OCI-LY1 (cell line): ENCODE results near the gene FOXC1.

Source experiments
- H2AFZ ChIP-seq: fragments of 200-600 bp; sonication (generic), shearing (Covaris generic); 2 replicates; pipeline ENCODE4 v1.6.0; 2014; ENCODE audit warnings: antibody characterized with exemption, mild to moderate bottlenecking, low read length
- H3F3A ChIP-seq: fragments of 200-600 bp; sonication (generic), shearing (Covaris generic); 2 replicates; pipeline ENCODE4 v1.6.0; 2014; ENCODE audit warnings: mild to moderate bottlenecking, antibody characterized with exemption, low read length, moderate library complexity; ENCODE audit not compliant: insufficient read depth
- H3K27ac ChIP-seq: fragments of 200-600 bp; sonication (generic); 2 replicates; pipeline ENCODE4 v1.5.1; 2014; ENCODE audit warnings: low read length, mixed run types, mild to moderate bottlenecking, low read depth; ENCODE audit not compliant: poor library complexity, severe bottlenecking
- H3K27me3 ChIP-seq: fragments of 200-600 bp; sonication (generic); 2 replicates; pipeline ENCODE4 v1.6.0; 2014; ENCODE audit warnings: antibody characterized with exemption, mild to moderate bottlenecking, low read length, moderate library complexity; ENCODE audit not compliant: insufficient read depth
- H3K36me3 ChIP-seq: fragments of 200-600 bp; sonication (generic); 2 replicates; pipeline ENCODE4 v1.6.1; 2014; ENCODE audit warnings: mild to moderate bottlenecking, antibody characterized with exemption, low read length, moderate library complexity, mixed read lengths; ENCODE audit not compliant: insufficient read depth
- H3K4me1 ChIP-seq: fragments of 200-600 bp; sonication (generic); 2 replicates; pipeline ENCODE4 v1.5.1; 2014; ENCODE audit warnings: mild to moderate bottlenecking, low read length, moderate library complexity; ENCODE audit not compliant: insufficient read depth, severe bottlenecking
- H3K4me2 ChIP-seq: fragments of 200-600 bp; sonication (generic), shearing (Covaris generic); 2 replicates; pipeline ENCODE4 v1.6.1; 2014; ENCODE audit warnings: low read length
- H3K4me3 ChIP-seq: fragments of 200-600 bp; sonication (generic); 2 replicates; pipeline ENCODE4 v1.5.1; 2014; ENCODE audit warnings: low read length, low read depth, mild to moderate bottlenecking, mixed read lengths; ENCODE audit not compliant: poor library complexity, severe bottlenecking
- H3K79me2 ChIP-seq: fragments of 200-600 bp; shearing (Covaris generic); 2 replicates; pipeline ENCODE4 v1.6.1; 2016; ENCODE audit warnings: mixed run types, low read length, mixed read lengths; ENCODE audit not compliant: insufficient read depth
- H3K9ac ChIP-seq: fragments of 200-600 bp; sonication (generic), shearing (Covaris generic); 2 replicates; pipeline ENCODE4 v1.6.1; 2014; ENCODE audit warnings: mild to moderate bottlenecking, low read length, mixed read lengths
- H3K9me2 ChIP-seq: fragments of 200-600 bp; sonication (generic), shearing (Covaris generic); 2 replicates; pipeline ENCODE4 v1.6.1; 2014; ENCODE audit warnings: low read depth, mild to moderate bottlenecking, low read length, mixed read lengths
- H3K9me3 ChIP-seq: fragments of 200-600 bp; shearing (Covaris generic); 2 replicates; pipeline ENCODE4 v1.6.1; 2014; ENCODE audit warnings: low read length, mixed read lengths
- H4K20me1 ChIP-seq: fragments of 200-600 bp; sonication (generic), shearing (Covaris generic); 2 replicates; pipeline ENCODE4 v1.6.0; 2016; ENCODE audit warnings: mild to moderate bottlenecking, low read length; ENCODE audit not compliant: insufficient read depth
- CTCF ChIP-seq: fragments of 200-600 bp; sonication (generic), shearing (Covaris generic); IDR thresholded peaks from 2 replicates; pipeline ENCODE4 v1.5.1; 2017; ENCODE audit warnings: mild to moderate bottlenecking, antibody characterized with exemption, low read length, moderate library complexity, mixed read lengths
- EZH2 ChIP-seq: fragments of 200-600 bp; sonication (generic), shearing (Covaris generic); IDR thresholded peaks from 2 replicates; pipeline ENCODE4 v1.8.0; 2017; ENCODE audit warnings: borderline replicate concordance, mixed run types, mild to moderate bottlenecking, antibody characterized with exemption, low read length, moderate library complexity, mixed read lengths

FOXC1 gene

DNA sequence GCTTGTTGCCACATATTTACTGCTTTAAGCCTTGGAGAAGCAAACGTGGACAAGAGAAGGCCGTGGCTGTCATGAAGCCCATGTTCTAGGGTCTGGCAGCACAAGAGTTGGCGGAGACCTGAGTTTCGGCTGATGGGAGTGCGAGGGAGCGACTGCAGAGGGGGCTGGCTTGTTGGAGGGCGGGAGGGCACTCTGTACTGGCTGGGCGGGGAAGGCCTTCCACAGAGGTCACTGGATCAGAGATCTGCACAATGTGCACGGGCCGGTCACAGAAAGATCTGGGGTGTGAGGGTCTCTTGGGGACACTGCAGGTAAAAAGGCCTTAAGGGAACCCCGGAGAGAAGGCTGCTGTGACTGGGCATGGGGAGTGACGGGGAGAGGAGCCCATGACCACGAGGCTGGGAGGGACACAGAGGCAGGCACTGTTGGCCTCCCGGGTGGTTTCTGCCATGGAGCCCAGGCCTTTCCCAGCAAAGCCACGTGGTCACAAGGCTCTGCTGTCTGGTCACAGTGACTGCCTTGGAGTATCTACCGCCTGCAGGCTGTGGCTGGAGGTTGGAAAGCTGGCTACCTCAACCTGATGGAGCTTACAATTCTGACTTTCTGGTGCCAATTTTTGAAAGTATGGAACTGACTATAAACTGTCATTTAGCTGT lies 23.8 kb downstream of the FOXC1 start:
- Histone ChIP-seq H3K4me1 (peaks cover 18% of the 10 kb centered on the region), H3F3A (no peaks in the 10 kb centered on the region), H3K79me2 (no peaks in the 10 kb centered on the region), H3K27ac (no peak overlapping the region), H4K20me1 (no peaks in the 10 kb centered on the region), H3K9ac (no peak overlapping the region), H3K9me3 (no peaks in the 10 kb centered on the region), H3K9me2 (no peaks in the 10 kb centered on the region), H3K4me3 (no peak overlapping the region), H3K36me3 (peaks cover 13% of the 10 kb centered on the region; the same call in 1 of the 2 replicates), H2AFZ (no peak overlapping the region), H3K27me3 (no peaks in the 10 kb centered on the region), H3K4me2 (no peak overlapping the region)
- TF ChIP-seq CTCF (no peak), EZH2 (no peak)

DNA sequence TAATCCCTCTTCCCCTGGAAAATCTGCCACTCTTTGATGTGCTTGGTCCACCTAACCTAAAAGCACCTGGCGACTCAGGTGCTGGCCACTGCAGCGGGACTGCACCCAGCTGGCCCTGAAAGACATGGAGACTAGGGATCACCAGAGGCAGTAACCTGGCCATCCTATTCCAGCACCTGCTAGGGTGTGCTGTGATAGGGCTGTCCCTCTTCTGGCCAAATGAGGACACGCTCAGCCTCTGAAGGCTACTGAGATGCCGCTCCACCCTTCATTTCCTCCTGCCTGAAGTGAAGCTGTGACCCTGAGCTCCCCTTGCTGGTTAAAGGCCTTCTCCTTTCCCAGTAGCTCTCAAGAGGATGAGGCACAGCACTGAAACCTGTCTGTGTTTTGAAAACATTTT lies 24.4 kb downstream of the FOXC1 start:
- Histone ChIP-seq H3K4me3 (no peak overlapping the region), H3K27ac (no peak overlapping the region), H3K36me3 (peaks cover 13% of the 10 kb centered on the region; the same call in 1 of the 2 replicates), H3K9me3 (no peaks in the 10 kb centered on the region), H3K79me2 (no peaks in the 10 kb centered on the region), H3K9ac (no peak overlapping the region), H3K4me1 (peaks cover 18% of the 10 kb centered on the region), H4K20me1 (no peaks in the 10 kb centered on the region), H2AFZ (no peak overlapping the region), H3K4me2 (no peak overlapping the region), H3K9me2 (no peaks in the 10 kb centered on the region), H3K27me3 (no peaks in the 10 kb centered on the region), H3F3A (no peaks in the 10 kb centered on the region)
- TF ChIP-seq CTCF: no peak
- TF ChIP-seq EZH2: no peak

- no peaks in the 10 kb centered on the region for H3K79me2 ChIP-seq
- no peaks in the 10 kb centered on the region for H3K27me3 ChIP-seq
- no peaks in the 10 kb centered on the region for H3K9me3 ChIP-seq
- no peak for TF ChIP-seq EZH2
- no peak for TF ChIP-seq CTCF
- no peak overlapping the region for H3K9ac ChIP-seq
- H3K9me2 ChIP-seq: no peaks in the 10 kb centered on the region
- peaks cover 18% of the 10 kb centered on the region for H3K4me1 ChIP-seq
- no peak overlapping the region for H2AFZ ChIP-seq
- no peaks in the 10 kb centered on the region for H3F3A ChIP-seq
- H3K4me2 ChIP-seq: no peak overlapping the region
- H4K20me1 ChIP-seq: no peaks in the 10 kb centered on the region
- no peak overlapping the region for H3K27ac ChIP-seq
- peaks cover 6% of the 10 kb centered on the region; the same call in 1 of the 2 replicates for H3K36me3 ChIP-seq
- no peak overlapping the region for H3K4me3 ChIP-seq
These were observed 25.7 kb downstream of the FOXC1 start for GRCh38 chr6:1635305-1636010.
